ENCODE measurements around the gene GIN1. TPM values are rescaled to one million over a fixed set of nuclear protein-coding genes. Genes with fewer than 3 reads are reported as not detected.

GIN1 gene
- total and polyA plus RNA-seq, 10 of the 15 experiments (the other 5 are each of a cell fraction or from before 2014, with no cell fraction given), result 3.3 to 9.7 (median 6.8) TPM

DNA sequence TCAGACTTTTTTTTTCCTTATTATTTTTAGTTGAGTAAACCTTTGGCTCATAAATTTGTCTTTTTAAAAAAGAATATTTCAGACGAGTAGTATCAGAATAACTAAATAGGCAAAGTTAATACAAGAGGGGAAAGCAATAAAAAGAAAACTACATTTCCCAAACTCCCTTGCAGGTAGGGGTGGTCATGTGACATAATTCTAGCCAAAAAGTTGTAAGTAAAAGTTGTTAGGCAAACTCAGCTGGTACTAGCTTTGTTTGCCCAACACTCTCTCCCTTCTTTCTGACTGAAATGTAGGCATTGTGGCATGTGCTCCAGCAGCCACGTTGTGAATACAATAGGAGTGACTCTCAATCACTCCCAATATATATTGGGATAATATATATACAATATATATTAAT is 20.9 kb downstream of the GIN1 start:
- Histone ChIP-seq H3K27ac (ENCODE audit: control insufficient read depth, insufficient read depth) (no peak overlapping the region), H3K27me3 (replicated peaks in 1 of 2; ENCODE audit: control insufficient read depth in 2 of 2, insufficient read depth in 2 of 2, low read length in 1 of 2) (no peaks in the 10 kb centered on the region), H3K4me1 (ENCODE audit: control insufficient read depth, insufficient read depth, low read length) (no peaks in the 10 kb centered on the region), H3K79me2 (ENCODE audit: control insufficient read depth, insufficient read depth, low read length) (no peaks in the 10 kb centered on the region), H4K20me1 (ENCODE audit: control insufficient read depth, insufficient read depth) (no peaks in the 10 kb centered on the region), H2AFZ (ENCODE audit: control insufficient read depth, low read depth, low read length) (no peak overlapping the region), H3K4me3 (no peak overlapping the region), H3K9me3 (replicated peaks; ENCODE audit: control insufficient read depth, insufficient read depth, low read length) (no peaks in the 10 kb centered on the region), H3K9ac (ENCODE audit: control insufficient read depth, insufficient read depth, low read length) (no peak overlapping the region), H3K36me3 (ENCODE audit: control insufficient read depth in 2 of 2, insufficient read depth in 2 of 2, low read length in 1 of 2) (no peaks in the 10 kb centered on the region), H3K4me2 (ENCODE audit: control insufficient read depth, insufficient read depth) (no peak overlapping the region)
- no peak for DNase-seq (ENCODE audit: low read depth, low spot score)
- POLR2A ChIA-PET, result no interaction called here
- no peak for FAIRE-seq
- in situ Hi-C loops (cut with MboI) (no loop called here), intact Hi-C loops (cut with micrococcal nuclease; ENCODE audit: unreplicated experiment) (no loop called here)
- CTCF ChIA-PET, result interaction anchor here (0.6 to 1.2 kb wide), 2 partner anchors 41 to 173 kb away, joined by 3 to 4 read pairs; no protein-coding TSS in a partner anchor
- RAD21 ChIA-PET (ENCODE audit: unreplicated experiment), result no interaction called here
- TF ChIP-seq CREM (IDR thresholded peaks at IDR 0.05; ENCODE audit: low read depth) (no peak), HCFC1 (IDR thresholded peaks at IDR 0.05; ENCODE audit: low read length) (peak; percentile 54), REST (IDR thresholded peaks at IDR 0.05; ENCODE audit: low read depth, low read length) (no peak), FOXM1 (IDR thresholded peaks at IDR 0.05; ENCODE audit: low read depth, low read length) (no peak), ASH2L (IDR thresholded peaks at IDR 0.05; ENCODE audit: borderline replicate concordance, low read depth) (no peak), RFX5 (IDR thresholded peaks at IDR 0.05; ENCODE audit: low read depth, low read length) (no peak), YY1 (IDR thresholded peaks at IDR 0.05; ENCODE audit: low read depth, low read length) (no peak), RCOR1 (conservative IDR thresholded peaks at IDR 0.05; ENCODE audit: low read depth, low read length) (no peak), MYB (IDR thresholded peaks at IDR 0.05; ENCODE audit: borderline replicate concordance, low read depth, low read length) (no peak), USF2 (IDR thresholded peaks at IDR 0.05; ENCODE audit: borderline replicate concordance, low read depth, low read length) (peak; percentile 5; the same call in 1 of the 2 replicates), RAD51 (IDR thresholded peaks at IDR 0.05) (peak; percentile 64; the same call in 1 of the 2 replicates), SIX5 (IDR thresholded peaks at IDR 0.05; ENCODE audit: low read depth, low read length, severe bottlenecking) (peak; percentile 59), SRF (IDR thresholded peaks at IDR 0.05; ENCODE audit: low read depth in 2 of 2, low read length in 2 of 2) (no peak), CEBPB (IDR thresholded peaks at IDR 0.05; ENCODE audit: borderline replicate concordance in 1 of 2, low read depth in 2 of 2, low read length in 2 of 2) (no peak)
- TF ChIP-seq, protein P1, sequence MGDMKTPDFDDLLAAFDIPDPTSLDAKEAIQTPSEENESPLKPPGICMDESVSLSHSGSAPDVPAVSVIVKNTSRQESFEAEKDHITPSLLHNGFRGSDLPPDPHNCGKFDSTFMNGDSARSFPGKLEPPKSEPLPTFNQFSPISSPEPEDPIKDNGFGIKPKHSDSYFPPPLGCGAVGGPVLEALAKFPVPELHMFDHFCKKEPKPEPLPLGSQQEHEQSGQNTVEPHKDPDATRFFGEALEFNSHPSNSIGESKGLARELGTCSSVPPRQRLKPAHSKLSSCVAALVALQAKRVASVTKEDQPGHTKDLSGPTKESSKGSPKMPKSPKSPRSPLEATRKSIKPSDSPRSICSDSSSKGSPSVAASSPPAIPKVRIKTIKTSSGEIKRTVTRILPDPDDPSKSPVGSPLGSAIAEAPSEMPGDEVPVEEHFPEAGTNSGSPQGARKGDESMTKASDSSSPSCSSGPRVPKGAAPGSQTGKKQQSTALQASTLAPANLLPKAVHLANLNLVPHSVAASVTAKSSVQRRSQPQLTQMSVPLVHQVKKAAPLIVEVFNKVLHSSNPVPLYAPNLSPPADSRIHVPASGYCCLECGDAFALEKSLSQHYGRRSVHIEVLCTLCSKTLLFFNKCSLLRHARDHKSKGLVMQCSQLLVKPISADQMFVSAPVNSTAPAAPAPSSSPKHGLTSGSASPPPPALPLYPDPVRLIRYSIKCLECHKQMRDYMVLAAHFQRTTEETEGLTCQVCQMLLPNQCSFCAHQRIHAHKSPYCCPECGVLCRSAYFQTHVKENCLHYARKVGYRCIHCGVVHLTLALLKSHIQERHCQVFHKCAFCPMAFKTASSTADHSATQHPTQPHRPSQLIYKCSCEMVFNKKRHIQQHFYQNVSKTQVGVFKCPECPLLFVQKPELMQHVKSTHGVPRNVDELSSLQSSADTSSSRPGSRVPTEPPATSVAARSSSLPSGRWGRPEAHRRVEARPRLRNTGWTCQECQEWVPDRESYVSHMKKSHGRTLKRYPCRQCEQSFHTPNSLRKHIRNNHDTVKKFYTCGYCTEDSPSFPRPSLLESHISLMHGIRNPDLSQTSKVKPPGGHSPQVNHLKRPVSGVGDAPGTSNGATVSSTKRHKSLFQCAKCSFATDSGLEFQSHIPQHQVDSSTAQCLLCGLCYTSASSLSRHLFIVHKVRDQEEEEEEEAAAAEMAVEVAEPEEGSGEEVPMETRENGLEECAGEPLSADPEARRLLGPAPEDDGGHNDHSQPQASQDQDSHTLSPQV (IDR thresholded peaks at IDR 0.05), result no peak
- TF ChIP-seq, protein P2, sequence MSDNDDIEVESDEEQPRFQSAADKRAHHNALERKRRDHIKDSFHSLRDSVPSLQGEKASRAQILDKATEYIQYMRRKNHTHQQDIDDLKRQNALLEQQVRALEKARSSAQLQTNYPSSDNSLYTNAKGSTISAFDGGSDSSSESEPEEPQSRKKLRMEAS (IDR thresholded peaks at IDR 0.05; ENCODE audit: low read depth, low read length), result no peak
- BruUV-seq (replicated peaks), result no TSS peak
- 65% methylated on average over 2 of the region's 2 CpGs for WGBS (ENCODE audit: insufficient coverage, insufficient replicate concordance, low lambda C conversion rate, missing lambda C conversion rate)
- ATAC-seq, result no peak
- SMC1A ChIA-PET (ENCODE audit: uncharacterized antibody, unreplicated experiment), result no interaction called here
